Activated T-helper 2 cell treated with anti-CD3 and anti-CD28 coated beads, Interferon-gamma antibody, Interleukin-2, Interleukin-4, amounts not matched to agents 10 μg/mL and 5 μg/mL and 100 μg/mL, durations not matched to agents 14 hours and 24 hours and 36 hours (primary cell): ENCODE results near the gene PRSS53. TPM values are rescaled to one million over a fixed set of nuclear protein-coding genes. Genes with fewer than 3 reads are reported as not detected.

Source experiments
- DNase-seq: peaks from one replicate; pipeline ENCODE4 v3.0.0; 2021; ENCODE audit warnings: low spot score
- H3K27ac Mint-ChIP-seq: one replicate; pipeline ENCODE4 v1.8.0; 2021; ENCODE audit warnings: mixed read lengths
- H3K27me3 Mint-ChIP-seq: one replicate; pipeline ENCODE4 v1.8.0; 2021; ENCODE audit warnings: low read depth, mixed read lengths
- H3K36me3 Mint-ChIP-seq: one replicate; pipeline ENCODE4 v1.8.0; 2021; ENCODE audit warnings: low read depth, mixed read lengths
- H3K4me1 Mint-ChIP-seq: one replicate; pipeline ENCODE4 v1.8.0; 2021; ENCODE audit warnings: low read depth, mixed read lengths
- H3K4me3 Mint-ChIP-seq: one replicate; pipeline ENCODE4 v1.8.0; 2021; ENCODE audit warnings: low read depth, mild to moderate bottlenecking, moderate library complexity, mixed read lengths
- H3K9me3 Mint-ChIP-seq: one replicate; pipeline ENCODE4 v1.8.0; 2021; ENCODE audit warnings: mixed read lengths
- intact Hi-C: fragments of 100-400 bp; cut with micrococcal nuclease; formaldehyde crosslinking; loops from one replicate; pipeline ENCODE4 v1.15.1; 2023
- total RNA-seq: library from RNA; stranded (reverse); gene quantifications from 2 replicates; pipeline ENCODE4 v1.2.3, GENCODE V29; 2022

Gene PRSS53
- total RNA-seq, 1 donor from 2014 or later: 4.8 TPM

DNA sequence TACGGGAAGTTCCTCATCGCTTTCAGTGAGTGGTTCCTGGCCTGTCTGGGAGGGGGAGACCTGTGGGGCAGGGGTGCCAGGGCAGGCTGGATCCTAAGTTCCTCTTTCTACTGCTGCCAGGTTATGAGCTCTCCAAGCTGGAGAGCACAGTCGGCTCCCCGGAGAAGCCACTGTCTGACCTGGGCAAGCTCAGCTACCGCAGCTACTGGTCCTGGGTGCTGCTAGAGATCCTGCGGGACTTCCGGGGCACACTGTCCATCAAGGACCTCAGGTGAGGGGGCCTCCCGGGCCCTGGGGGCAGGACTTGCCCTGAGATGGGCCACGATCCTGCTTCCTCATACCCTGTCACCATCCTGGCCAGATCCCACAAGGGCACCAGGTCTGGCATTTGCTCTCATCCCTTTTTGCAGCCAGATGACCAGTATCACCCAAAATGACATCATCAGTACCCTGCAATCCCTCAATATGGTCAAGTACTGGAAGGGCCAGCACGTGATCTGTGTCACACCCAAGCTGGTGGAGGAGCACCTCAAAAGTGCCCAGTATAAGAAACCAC lies 41.7 kb upstream of the PRSS53 start:
- peaks cover 23% of the 10 kb centered on the region for H3K36me3 Mint-ChIP-seq
- no peaks in the 10 kb centered on the region for H3K27me3 Mint-ChIP-seq
- DNase-seq: no peak
- H3K4me1 Mint-ChIP-seq: no peaks in the 10 kb centered on the region
- H3K27ac Mint-ChIP-seq: no peak overlapping the region
- intact Hi-C loops: no loop called here
- no peak overlapping the region for H3K4me3 Mint-ChIP-seq
- H3K9me3 Mint-ChIP-seq: no peaks in the 10 kb centered on the region

DNA sequence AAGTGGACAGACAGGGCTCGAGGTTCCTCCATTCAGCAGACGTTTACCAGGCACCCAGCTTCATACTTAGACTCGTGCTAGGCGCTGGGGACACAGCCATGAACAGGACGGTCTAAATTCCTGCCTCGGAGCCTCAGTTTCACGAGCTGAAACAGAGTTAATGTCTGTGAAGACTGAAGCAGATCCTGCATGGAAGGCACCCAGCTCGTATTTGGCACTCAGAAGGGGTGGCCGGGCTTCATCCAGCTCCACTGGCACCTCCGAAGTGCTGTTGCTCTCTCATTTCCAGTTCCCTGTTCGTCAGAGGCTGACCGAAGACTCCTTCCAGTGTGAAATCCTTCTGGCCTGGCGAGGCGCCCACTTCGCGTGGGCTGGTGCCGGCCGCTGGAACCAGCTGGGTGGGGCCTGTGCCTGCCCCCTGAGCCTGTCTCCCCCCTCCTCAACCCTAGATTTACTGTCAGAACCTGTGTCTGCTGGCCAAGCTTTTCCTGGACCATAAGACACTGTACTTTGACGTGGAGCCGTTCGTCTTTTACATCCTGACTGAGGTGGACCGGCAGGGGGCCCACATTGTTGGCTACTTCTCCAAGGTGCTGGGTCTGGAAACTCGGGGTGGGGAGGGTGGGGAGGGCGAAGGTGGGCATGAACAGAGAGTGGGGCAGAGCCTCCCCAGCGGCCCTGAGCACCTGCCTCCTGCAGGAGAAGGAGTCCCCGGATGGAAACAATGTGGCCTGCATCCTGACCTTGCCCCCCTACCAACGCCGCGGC lies 41.0 kb upstream of the PRSS53 start:
- intact Hi-C loops: no loop called here
- H3K4me1 Mint-ChIP-seq: no peaks in the 10 kb centered on the region
- H3K4me3 Mint-ChIP-seq: no peak overlapping the region
- H3K27me3 Mint-ChIP-seq: no peaks in the 10 kb centered on the region
- H3K36me3 Mint-ChIP-seq: peaks cover 23% of the 10 kb centered on the region
- no peak for DNase-seq
- H3K9me3 Mint-ChIP-seq: no peaks in the 10 kb centered on the region
- H3K27ac Mint-ChIP-seq: peak overlapping the region; percentile 7

DNA sequence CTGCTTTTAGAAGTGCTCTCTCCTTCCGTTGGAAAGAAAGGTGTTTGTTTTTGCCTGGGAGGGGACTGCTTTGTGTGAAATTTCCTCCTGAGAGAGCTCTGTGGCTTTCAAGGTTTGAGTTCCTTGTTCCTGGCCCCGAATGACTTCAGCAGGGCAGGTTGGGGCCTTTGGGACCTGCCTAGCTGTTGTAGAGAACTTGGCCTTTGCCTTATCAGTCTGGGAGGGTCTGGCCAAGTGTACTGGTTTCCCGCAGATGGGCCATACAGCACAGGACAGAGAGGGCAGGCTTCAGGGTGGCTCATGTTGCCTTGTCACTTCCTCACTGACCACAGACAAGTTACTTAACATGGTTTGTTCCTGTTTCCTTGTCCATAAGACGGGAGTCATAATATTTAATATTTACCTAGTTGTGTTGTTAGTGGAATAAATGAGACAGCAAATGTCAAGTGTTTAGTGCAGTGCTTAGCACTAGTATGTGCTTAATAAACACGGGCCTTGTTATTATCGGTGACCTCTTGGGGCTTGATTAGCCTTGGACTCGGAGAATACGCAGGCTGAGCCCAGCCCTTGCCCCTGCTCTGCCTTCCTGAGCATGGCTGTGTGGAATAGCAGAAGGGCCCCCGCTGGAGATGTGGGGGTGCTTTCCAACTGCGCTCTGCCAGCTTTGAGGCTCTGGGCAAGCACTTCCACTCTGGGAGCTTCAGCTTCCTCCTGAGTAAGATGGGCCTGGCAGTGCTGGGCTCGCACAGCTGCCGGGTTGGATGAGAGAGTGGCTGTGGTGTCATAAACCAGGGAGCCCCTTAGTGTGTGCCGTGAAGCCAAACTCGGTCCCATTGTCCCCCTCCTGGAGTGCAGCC lies 40.2 kb upstream of the PRSS53 start:
- intact Hi-C loops: no loop called here
- no peaks in the 10 kb centered on the region for H3K4me1 Mint-ChIP-seq
- no peak for DNase-seq
- H3K27ac Mint-ChIP-seq: no peak overlapping the region
- H3K27me3 Mint-ChIP-seq: no peaks in the 10 kb centered on the region
- H3K9me3 Mint-ChIP-seq: no peaks in the 10 kb centered on the region
- no peak overlapping the region for H3K4me3 Mint-ChIP-seq
- peaks cover 23% of the 10 kb centered on the region for H3K36me3 Mint-ChIP-seq

DNA sequence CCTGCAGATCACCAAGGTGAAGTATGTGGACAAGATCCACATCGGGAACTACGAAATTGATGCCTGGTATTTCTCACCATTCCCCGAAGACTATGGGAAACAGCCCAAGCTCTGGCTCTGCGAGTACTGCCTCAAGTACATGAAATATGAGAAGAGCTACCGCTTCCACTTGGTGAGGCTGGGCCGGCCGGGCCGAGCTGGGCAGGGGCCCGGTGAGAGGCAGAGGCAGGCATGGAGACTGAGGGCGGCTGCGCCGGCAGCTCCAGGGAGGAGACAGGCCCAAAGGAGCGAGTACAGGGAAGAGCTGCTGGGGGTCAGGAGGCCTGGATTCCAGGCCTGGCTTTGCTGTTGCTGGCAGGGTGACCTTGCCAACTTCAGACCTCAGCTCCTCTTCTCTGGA lies 38.4 kb upstream of the PRSS53 start:
- Mint-ChIP-seq H3K4me1 (no peaks in the 10 kb centered on the region), H3K4me3 (no peak overlapping the region), H3K27me3 (no peaks in the 10 kb centered on the region), H3K9me3 (no peaks in the 10 kb centered on the region), H3K27ac (no peak overlapping the region), H3K36me3 (peaks cover 24% of the 10 kb centered on the region)
- intact Hi-C loops: no loop called here
- no peak for DNase-seq

DNA sequence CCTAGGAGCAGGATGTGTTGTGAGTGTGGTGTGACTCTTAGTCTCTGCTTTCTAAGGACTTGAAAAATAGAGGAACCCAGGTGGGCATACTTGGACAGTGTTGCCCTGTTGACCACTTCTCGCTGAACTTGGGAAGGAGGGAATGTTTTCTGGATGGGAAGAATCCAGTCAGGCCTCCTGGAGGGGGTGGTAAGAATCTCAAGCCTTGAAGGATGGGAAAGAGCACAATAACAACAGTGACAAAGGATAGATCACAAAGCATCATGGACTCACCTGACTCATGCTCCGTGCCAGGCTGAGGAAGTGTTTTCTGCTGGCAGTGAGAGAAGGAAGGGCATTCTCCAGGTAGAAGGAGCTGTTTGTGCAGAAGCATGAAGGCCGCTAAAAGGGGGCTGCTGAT lies 37.1 kb upstream of the PRSS53 start:
- intact Hi-C loops: no loop called here
- no peak for DNase-seq
- no peak overlapping the region for H3K27ac Mint-ChIP-seq
- no peak overlapping the region for H3K4me3 Mint-ChIP-seq
- H3K27me3 Mint-ChIP-seq: no peaks in the 10 kb centered on the region
- no peaks in the 10 kb centered on the region for H3K4me1 Mint-ChIP-seq
- H3K36me3 Mint-ChIP-seq: peaks cover 32% of the 10 kb centered on the region
- no peaks in the 10 kb centered on the region for H3K9me3 Mint-ChIP-seq

DNA sequence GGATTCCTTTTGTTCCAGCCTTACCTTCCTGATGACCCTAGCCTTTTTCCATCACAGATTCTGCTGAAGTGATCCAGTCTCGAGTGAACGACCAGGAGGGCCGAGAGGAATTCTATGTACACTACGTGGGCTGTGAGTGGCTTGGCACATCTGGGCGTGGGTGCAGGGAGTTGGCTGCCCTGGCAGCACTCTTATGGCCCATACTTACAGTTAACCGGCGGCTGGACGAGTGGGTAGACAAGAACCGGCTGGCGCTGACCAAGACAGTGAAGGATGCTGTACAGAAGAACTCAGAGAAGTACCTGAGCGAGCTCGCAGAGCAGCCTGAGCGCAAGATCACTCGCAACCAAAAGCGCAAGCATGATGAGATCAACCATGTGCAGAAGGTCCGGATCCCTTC lies 31.4 kb upstream of the PRSS53 start:
- intact Hi-C loops: no loop called here
- Mint-ChIP-seq H3K4me3 (no peak overlapping the region), H3K4me1 (peaks cover 11% of the 10 kb centered on the region), H3K27me3 (no peaks in the 10 kb centered on the region), H3K36me3 (peaks cover 41% of the 10 kb centered on the region), H3K9me3 (no peaks in the 10 kb centered on the region), H3K27ac (no peak overlapping the region)
- no peak for DNase-seq

DNA sequence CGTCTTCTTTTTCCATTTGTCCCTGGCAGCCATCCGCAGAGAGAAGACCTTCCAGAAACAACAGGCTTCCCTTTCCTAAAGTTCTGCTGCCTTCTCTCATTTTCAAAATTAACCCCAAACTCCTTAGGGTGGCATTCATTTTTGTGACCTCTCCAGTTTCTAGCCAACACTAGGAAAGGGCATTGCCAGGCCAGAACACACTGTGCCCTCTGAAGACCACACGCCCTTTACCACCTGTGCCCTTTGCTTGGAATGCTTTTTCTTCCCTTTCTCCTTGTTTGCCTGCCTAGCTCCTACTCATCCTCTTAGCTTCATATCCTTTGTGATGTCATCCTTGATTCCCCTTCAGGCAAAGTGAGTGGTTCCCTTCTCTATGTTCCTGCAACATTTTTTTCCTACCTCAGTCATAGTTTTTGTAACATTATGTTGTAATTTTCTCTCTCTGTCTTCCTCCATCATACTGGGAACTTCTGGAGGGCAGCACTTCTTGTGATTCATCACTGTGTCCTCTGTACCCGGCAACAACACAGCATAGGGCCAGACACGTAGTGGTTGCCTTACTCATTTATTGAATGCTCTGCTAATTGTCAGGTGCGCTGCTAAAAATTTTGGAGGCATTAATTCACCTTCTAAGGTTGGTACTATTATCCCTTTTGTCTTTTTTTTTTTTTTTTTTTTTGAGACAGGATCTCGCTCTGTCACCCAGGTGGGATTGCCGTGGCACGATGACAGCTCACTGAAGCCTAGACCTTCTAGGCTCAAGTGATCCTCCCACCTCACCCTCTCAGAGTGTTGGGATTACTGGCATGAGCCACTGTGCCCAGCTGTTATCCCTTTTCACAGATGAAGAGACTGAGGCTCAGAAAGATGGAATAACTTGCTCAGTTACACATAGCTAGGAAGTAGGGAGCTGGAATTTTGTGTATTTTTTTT lies 29.7 kb upstream of the PRSS53 start:
- peaks cover 16% of the 10 kb centered on the region for H3K4me1 Mint-ChIP-seq
- H3K36me3 Mint-ChIP-seq: peaks cover 41% of the 10 kb centered on the region
- intact Hi-C loops: loop anchor here (5.0 kb wide), 1 partner anchor 59 kb away; no protein-coding TSS in a partner anchor
- DNase-seq: no peak
- peak overlapping the region; percentile 75 for H3K27ac Mint-ChIP-seq
- no peaks in the 10 kb centered on the region for H3K27me3 Mint-ChIP-seq
- no peaks in the 10 kb centered on the region for H3K9me3 Mint-ChIP-seq
- H3K4me3 Mint-ChIP-seq: peak overlapping the region; percentile 86

DNA sequence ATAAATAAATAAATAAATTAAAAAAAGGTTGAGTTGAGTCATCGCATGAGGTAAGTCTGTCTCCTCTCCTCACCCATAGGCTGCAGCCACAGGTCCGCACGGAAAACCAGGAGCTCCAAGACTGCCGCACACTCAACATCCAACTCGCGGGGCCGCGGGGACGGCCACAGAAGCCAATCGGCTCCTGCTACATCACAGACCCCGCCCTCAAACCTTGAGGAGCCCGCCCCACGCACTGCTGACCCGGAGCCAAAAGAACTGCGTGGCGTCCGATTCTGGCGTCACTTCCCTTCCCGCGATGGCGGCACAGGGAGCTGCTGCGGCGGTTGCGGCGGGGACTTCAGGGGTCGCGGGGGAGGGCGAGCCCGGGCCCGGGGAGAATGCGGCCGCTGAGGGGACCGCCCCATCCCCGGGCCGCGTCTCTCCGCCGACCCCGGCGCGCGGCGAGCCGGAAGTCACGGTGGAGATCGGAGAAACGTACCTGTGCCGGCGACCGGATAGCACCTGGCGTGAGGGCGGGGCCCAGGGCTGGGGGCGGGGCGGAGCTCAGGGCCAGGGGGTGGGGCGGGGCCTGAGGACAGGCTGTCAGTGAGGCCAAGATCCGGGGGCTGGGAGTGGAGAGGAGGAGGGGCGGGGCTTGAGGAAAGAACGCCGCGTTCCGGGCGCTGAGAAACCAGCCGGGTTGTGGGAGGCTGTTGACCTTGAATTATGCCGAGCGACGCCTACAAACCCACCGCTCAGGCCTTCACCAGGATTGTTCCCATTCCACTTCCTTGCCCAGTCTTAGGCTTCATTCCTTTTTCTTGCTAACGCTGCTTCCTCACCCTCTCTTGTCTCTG lies 28.9 kb upstream of the PRSS53 start, which contains the start of gene KAT8:
KAT8 (plus strand) TSS at position 281 of the 839 bp plus-strand sequence; CDS start at position 299, 18 bp downstream.
- peak; percentile 97 for DNase-seq
- Mint-ChIP-seq H3K9me3 (no peaks in the 10 kb centered on the region), H3K4me3 (peak within 1 kb of the TSS; percentile 86), H3K27ac (peak within 1 kb of the TSS; percentile 75), H3K4me1 (peaks cover 16% of the 10 kb centered on the region), H3K36me3 (peaks cover 44% of the 10 kb centered on the region), H3K27me3 (no peaks in the 10 kb centered on the region)
- intact Hi-C loops: loop anchor here (1.0 to 5.0 kb wide), 3 partner anchors 25 to 85 kb away; partner anchors contain the start of gene STX4

DNA sequence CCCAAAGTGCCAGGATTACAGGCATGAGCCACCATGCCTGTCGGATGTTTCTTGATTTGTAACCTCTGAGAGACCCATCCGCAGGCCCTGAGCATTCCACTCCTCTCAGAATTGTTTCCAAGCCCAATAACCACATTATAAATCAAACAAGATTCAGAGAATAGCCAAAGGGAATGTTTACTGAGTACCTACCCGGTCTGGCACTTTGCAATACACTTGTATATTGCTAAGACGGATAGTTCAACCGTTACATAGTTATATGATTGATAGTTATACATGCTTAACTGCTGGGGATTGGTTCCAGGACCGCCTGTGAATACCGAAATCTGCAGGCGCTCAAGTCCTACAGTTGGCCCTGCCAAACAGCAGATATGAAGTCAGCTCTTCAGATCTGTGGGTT lies 25.7 kb upstream of the PRSS53 start:
- peaks cover 19% of the 10 kb centered on the region for H3K4me1 Mint-ChIP-seq
- H3K9me3 Mint-ChIP-seq: no peaks in the 10 kb centered on the region
- peaks cover 51% of the 10 kb centered on the region for H3K36me3 Mint-ChIP-seq
- no peak for DNase-seq
- no peak overlapping the region for H3K4me3 Mint-ChIP-seq
- no peaks in the 10 kb centered on the region for H3K27me3 Mint-ChIP-seq
- H3K27ac Mint-ChIP-seq: no peak overlapping the region
- intact Hi-C loops: no loop called here

DNA sequence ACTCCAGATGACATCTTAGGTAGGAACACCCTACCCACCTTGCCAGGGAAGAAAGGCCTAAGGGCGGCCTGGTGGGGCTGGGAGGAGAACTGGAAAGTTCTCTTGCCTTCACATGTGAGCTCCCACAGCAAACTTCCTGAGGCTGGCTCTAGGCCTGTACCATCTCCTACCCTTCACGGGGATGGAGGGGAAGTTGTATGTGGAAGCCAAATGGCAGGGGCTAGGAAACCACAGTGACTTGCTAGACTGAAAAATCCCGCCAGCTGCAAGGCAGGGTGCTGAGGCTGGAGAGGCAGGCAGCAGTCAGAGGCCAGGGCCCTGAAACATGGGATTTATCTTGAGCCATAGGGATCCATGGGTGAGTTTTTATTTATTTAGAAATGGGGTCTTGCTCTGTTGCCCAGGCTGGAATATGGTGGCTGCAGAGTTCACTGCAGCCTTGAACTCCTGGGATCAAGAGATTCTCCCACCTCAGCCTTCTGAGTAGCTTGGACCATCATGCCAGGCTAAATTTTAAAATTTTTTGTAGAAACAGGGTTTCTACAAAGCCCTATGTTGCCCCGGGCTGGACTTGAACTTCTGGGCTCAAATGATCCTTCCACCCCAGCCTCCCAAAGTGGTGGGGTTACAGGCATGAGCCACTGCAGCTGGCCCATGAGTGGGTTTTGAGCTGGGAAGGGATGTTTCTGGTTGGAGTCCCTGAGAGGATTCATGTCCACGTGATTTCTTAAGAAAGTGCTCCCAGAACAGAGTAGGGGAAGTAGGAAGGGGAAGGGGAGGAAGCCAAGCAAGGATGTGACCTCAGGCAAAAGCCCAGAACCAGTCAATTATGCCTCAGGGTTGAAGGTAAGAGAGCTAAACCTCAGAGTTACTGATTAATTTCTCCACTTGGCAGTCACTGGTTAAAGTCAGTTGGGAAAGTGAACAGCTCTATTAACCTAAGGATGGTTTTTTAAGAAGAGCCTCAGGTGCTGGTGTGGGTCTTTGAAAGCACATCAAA lies 24.7 kb upstream of the PRSS53 start:
- Mint-ChIP-seq H3K36me3 (peaks cover 44% of the 10 kb centered on the region), H3K4me1 (peaks cover 16% of the 10 kb centered on the region), H3K27ac (peak overlapping the region; percentile 22), H3K4me3 (no peak overlapping the region), H3K9me3 (no peaks in the 10 kb centered on the region), H3K27me3 (no peaks in the 10 kb centered on the region)
- intact Hi-C loops: no loop called here
- DNase-seq: no peak

DNA sequence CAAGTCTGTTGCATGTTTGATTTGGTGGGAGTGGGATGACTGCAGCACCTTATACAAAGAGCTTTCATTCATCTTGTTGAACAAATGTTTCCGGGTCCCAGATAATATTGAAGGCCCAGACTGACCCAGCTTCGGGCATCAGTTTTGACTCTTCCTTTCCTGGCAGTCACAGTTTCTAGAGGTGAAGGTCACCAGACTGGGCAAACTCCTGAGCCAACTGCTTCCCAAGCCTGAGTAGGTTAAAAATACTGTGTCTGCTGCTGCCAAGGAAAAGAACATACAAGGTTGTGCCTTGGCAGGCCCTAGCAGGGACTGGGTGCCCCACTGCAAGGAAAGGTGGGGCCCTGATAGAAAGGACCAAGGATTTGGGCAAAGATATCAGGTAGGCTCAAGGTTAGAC lies 24.0 kb upstream of the PRSS53 start:
- Mint-ChIP-seq H3K27me3 (no peaks in the 10 kb centered on the region), H3K27ac (peak overlapping the region; percentile 22), H3K36me3 (peaks cover 42% of the 10 kb centered on the region), H3K4me3 (no peak overlapping the region), H3K4me1 (peaks cover 14% of the 10 kb centered on the region), H3K9me3 (no peaks in the 10 kb centered on the region)
- intact Hi-C loops: no loop called here
- no peak for DNase-seq
